Omental fat pad (tissue), 4 donors: Measurements from ENCODE around the gene BCL10. TPM values are rescaled to one million over a fixed set of nuclear protein-coding genes. Genes with fewer than 3 reads are reported as not detected.
A peak's percentile ranks its signal among the peaks of the same experiment; 100 is the strongest.

ENCODE experiments used
- ATAC-seq: fragments of 150-250 bp; one replicate; pipeline ENCODE4 v1.9.1; 2016; ENCODE audit warnings: mild to moderate bottlenecking, moderate library complexity; ENCODE audit not compliant: low FRiP score
- DNase-seq: peaks from one replicate; pipeline ENCODE4 v3.0.0-alpha.2; 2019; ENCODE audit warnings: low spot score
- total RNA-seq, 4 donors: library from RNA; depleted of rRNA; stranded (reverse); fragments of >200 nt; gene quantifications; one replicate each; pipeline ENCODE4 v1.1.0, GENCODE V29; 2016
- TF ChIP-seq, protein P1 (sequence below), 3 donors: fragments of 450-650 bp; IDR thresholded peaks; one replicate each; pipeline ENCODE4 v1.5.1; 2016 to 2017; ENCODE audit warnings: antibody characterized with exemption in 3 of 3, mild to moderate bottlenecking in 3 of 3, moderate library complexity in 2 of 3

The BCL10 gene
- 10 to 100 TPM; 13.9 to 21.6 (median 18.0) TPM for total RNA-seq

DNA sequence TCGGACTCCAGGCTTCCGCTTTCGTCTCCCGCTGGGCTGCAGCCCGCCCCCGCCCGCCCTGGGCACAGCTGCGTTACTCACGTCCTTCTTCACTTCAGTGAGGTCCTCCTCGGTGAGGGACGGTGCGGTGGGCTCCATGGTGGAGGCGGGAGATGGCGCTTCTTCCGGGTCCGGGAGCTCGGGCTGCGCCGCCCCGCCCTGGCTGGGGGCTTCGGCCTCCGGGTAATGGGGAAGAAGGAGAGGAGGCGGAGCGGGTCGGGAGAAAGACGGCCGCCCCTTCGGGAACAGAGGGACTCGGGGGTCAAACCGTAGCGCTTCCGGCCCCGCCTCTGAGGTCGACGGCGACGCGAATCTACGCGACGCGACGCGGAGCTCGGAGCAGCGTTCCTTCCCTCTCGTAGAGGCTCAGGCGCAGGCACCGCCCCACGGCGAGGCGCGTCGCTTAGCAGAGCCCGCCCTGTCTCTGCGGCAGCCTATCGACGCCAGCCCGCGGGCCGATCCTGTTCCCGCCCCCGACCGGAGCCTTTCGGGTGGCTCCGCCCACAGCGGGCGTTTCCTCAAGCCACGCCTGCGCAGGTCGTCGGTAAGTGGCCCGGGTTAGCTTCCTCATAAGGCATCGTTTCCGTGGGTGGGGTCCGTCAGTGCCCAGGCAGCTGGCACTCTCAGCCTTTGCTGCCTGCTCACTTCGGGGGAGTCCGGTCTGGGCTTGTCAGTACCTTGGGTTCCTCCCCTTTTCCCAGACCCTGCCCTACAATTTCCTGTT lies at the start of gene BCL10:
Gene BCL10, minus strand, starts transcription at position 418 of the 763 bp plus-strand sequence. Its CDS starts 280 bp downstream, at position 138.
- ATAC-seq = peak; percentile 99

GRCh38 chr1:85325920-85326319 lies 49.5 kb upstream of the BCL10 start:
- ATAC-seq = no peak
- no peak for DNase-seq
- TF ChIP-seq, protein P1, sequence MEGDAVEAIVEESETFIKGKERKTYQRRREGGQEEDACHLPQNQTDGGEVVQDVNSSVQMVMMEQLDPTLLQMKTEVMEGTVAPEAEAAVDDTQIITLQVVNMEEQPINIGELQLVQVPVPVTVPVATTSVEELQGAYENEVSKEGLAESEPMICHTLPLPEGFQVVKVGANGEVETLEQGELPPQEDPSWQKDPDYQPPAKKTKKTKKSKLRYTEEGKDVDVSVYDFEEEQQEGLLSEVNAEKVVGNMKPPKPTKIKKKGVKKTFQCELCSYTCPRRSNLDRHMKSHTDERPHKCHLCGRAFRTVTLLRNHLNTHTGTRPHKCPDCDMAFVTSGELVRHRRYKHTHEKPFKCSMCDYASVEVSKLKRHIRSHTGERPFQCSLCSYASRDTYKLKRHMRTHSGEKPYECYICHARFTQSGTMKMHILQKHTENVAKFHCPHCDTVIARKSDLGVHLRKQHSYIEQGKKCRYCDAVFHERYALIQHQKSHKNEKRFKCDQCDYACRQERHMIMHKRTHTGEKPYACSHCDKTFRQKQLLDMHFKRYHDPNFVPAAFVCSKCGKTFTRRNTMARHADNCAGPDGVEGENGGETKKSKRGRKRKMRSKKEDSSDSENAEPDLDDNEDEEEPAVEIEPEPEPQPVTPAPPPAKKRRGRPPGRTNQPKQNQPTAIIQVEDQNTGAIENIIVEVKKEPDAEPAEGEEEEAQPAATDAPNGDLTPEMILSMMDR (IDR thresholded peaks at IDR 0.05) = no peak

More for the DNA sequence above, at the start of gene BCL10:
- TF ChIP-seq, protein P1 (IDR thresholded peaks at IDR 0.05) = no peak
- peak; percentile 93 for DNase-seq

DNA sequence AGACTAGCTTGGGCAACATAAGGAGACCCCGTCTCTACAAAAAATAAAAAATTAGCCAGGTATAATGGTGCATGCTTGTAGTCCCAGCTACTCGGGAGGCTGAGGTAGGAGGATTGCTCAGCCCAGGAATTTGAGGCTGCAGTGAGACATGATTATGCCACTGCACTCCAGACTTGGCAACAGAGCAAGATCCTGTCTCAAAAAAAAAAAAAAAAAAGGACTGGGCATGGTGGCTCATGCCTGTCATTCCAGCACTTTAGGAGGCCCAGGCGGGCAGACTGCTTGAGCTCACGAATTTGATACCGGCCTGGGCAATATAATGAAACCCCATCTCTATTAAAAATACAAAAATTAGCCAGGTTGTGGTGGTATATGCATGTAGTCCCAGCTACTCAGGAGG lies 47.3 kb upstream of the BCL10 start:
- ATAC-seq = no peak
- TF ChIP-seq, protein P1 (IDR thresholded peaks at IDR 0.05) = no peak
- no peak for DNase-seq

GRCh38 chr1:85322655-85323054 lies 46.2 kb upstream of the BCL10 start:
- ATAC-seq = no peak
- TF ChIP-seq, protein P1 (IDR thresholded peaks at IDR 0.05) = no peak
- no peak for DNase-seq

DNA sequence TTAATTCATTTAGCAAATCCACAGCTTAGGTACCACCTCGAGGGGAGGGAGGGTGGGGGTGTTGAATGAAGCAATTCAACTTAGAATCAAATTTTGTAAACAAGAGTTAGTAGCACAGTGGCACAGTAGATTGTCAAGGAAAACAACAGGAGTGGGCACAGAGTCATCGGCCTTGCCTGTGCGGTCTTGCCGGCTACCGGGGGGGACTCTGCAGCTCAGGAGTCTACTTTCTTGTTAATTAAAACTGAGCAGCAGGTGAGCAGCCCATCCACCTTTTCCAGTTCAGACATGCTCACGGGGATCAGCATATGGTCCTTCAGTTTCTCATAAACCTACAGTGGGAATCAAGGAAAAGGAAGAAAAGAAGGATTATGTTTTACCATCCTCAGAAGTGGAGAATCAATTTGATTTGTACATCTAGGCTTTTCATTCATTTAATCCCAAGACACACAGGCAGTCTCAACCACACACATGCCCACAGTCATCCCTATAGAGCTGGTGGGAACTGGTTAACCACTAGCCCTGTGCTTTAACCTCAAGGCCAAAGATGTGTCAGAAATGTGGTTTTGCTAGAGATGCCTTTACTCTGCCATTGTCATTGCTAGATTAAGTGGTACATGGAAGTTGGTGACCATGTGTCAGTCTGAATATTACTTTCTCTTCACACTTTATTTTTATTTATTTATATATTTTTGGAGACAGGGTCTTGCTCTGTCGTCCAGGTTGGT lies 45.0 kb upstream of the BCL10 start:
- TF ChIP-seq, protein P1 (IDR thresholded peaks at IDR 0.05) = no peak
- DNase-seq (no peak), ATAC-seq (no peak)

- TF ChIP-seq, protein P1 (IDR thresholded peaks at IDR 0.05) = no peak
- DNase-seq = no peak
- no peak for ATAC-seq
These were observed 44.1 kb upstream of the BCL10 start for GRCh38 chr1:85320371-85321131.
